H1 (cell line): ENCODE results near the gene HDAC9. TPM values are rescaled to one million over a fixed set of nuclear protein-coding genes. Genes with fewer than 3 reads are reported as not detected.

ENCODE experiments used
- EGR1 ChIP-seq: IDR thresholded peaks from 2 replicates; pipeline ENCODE4 v1.6.1; 2011; ENCODE audit warnings: low read depth, low read length, borderline replicate concordance
- EP300 ChIP-seq, 2 experiments: IDR thresholded peaks; 1 replicate in 1 of 2; 2 replicates in 1 of 2; pipeline ENCODE4 v1.6.1; 2011 to 2012; ENCODE audit warnings: low read depth in 2 of 2, low read length in 2 of 2, mild to moderate bottlenecking in 2 of 2, borderline replicate concordance in 1 of 2, inconsistent platforms in 1 of 2, moderate library complexity in 1 of 2
- GTF2F1 ChIP-seq: IDR thresholded peaks from 2 replicates; pipeline ENCODE4 v1.6.1; 2012; ENCODE audit warnings: low read depth, low read length, improper control_type of control experiment, borderline replicate concordance
- RNF2 ChIP-seq: fragments of 200-900, 300-1000 bp; sonication (generic); IDR thresholded peaks from 2 replicates; pipeline ENCODE4 v1.7.1; 2016; ENCODE audit warnings: borderline replicate concordance, low read depth, mild to moderate bottlenecking, antibody characterized with exemption, low read length; ENCODE audit not compliant: poor library complexity, severe bottlenecking; ENCODE audit errors: missing control alignments
- polyA plus RNA-seq, 7 experiments: library from polyadenylated mRNA; depleted of rRNA in 3 of 7; stranded (reverse) in 5 of 7; unstranded in 2 of 7; fragments of >200 nt in 5 of 7; fragments of 200-250 nt in 2 of 7; gene quantifications; 1 replicate in 5 of 7; 2 replicates in 1 of 7; 4 replicates in 1 of 7; pipeline versions ENCODE4 v1.2.1 to v1.2.3, GENCODE V29; 2011 to 2013; ENCODE audit warnings: missing spikeins in 2 of 7, mixed read lengths in 2 of 7
- total RNA-seq: library from RNA; stranded (reverse); fragmentation: NEBNext Ultra II Directional; extraction: Animal tissue kit (Norgen Biotek cat#: 25700); gene quantifications from 2 replicates; pipeline ENCODE4 v1.2.1, GENCODE V29; 2021

Gene HDAC9
- total and polyA plus RNA-seq, 2 of the 8 experiments (the other 6 are each of a cell fraction or from before 2014, with no cell fraction given), result 9.5 to 13.1 TPM

- TF ChIP-seq EGR1 (no peak), RNF2 (no peak), EP300 (IDR thresholded peaks at IDR 0.05; ENCODE audit: borderline replicate concordance in 1 of 2, low read depth in 2 of 2, low read length in 2 of 2) (no peak), GTF2F1 (no peak)
Measured at GRCh38 chr7:18689551-18689950, 194.0 kb downstream of the HDAC9 start (continued).
